ENCODE results near the gene MYOM3.
"Not testable (repeated sequence)": the region's sequence is repeated elsewhere in the genome, so short reads cannot be mapped to it uniquely, and the experiment has no call there.

Gene MYOM3

DNA sequence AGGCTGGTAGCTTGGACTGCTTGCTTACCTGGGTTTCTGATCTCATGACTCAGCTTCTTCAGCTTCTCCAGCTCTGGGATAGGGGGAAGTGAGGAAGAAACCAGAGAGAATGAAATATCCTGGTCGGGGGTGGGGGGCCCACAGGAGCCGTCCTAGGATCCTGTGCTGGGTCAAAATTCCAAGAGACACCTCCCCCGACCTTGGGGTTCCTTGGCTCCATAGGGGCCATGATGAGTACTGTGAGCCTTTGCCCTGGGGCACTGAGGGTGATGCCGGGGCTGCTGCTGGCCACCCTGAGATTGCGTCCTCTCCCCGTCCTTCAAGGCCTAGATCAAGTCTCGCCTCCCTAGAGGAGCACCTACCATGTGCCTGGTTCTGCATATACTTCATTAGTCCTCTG lies 40.0 kb downstream of the MYOM3 start:
- no peak for DNase-seq (ENCODE audit: low read depth in 2 of 2)

DNA sequence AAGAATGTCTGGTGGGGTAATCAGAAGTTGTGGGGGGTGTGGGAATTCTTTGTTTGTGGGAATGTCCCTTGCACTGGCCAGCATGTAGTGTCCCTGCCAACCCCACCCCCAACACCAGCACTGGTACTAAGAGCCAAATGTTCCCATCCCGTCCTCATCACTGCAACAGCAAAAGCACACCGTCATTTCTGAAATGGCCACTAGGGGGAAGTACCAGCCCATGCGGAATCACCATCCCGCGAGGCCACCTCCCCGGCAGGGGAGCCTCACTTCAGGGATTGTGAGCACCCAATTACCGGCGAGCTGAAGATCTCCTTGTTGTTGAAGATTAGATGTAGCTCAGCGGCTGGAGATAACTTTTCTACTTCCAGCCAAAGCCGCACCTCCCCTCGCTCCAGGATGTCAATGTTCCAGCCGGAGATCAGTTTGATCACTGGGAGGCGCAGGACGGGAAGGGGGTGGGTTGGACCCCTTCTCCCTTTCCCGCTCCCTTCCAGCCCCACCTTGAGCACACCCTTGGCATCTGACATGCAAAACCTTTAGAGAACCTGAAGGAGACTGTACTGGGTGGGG lies 41.0 kb downstream of the MYOM3 start:
- peak; percentile 42 to 47 for DNase-seq (ENCODE audit: low read depth in 2 of 2)

DNA sequence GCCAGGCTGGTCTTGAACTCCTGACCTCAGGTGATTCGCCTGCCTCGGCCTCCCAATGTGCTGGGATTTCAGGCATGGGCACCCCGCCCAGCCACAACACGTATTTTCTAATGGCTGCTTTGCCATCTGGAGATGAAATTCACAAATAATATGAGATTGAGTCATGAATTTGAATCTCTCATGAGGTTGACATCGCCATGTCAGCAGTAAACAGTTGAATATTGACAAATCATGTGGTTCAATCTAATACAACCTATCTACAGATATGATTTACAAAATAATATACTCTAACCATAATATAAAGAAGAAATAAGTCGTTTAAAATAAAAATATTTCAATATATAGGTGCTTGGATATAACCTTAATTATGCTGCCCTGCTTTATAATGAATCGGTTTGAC lies 42.1 kb downstream of the MYOM3 start:
- no peak for DNase-seq (ENCODE audit: low read depth in 2 of 2)

DNA sequence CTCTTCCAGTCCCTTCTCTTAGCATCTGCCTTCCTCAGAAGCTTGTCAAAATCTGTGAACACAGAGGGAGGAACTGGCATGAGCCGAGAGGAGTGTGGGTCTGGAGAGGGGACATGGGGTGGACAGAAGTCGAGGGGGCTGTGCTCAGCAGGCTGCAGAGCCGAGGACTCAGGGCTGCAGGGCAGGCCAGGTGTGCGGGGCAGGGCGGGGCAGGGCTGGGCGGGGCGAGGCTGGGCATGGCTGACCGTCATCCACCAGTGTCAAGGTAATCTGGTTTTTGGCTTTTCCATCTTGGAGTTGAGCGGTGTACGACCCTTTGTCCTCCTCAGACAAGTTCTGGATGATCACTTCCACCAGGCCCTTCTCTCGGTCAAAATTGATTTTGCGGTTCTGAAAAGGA lies 44.0 kb downstream of the MYOM3 start:
- DNase-seq (ENCODE audit: low read depth in 2 of 2): no peak

DNA sequence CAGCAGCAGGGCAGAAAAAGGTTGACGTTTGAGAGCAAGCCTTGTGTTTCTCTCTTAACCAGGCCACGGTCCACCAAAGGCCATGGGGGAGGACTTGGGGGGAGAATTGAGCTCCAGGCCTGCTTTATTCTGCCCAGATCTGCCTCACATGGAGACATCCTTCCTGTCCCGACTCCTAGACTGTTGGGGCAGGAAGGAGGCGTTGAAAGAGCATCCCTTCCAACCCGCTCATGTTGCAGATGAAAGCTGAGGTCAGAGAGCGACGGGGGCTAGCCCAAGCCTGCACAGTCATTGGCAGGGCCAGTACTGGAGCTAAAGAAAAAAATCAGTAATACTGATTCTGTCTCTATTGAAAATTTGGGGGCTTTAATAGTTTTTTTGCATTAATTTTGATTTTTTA lies 46.6 kb downstream of the MYOM3 start:
- DNase-seq (ENCODE audit: low read depth in 2 of 2): no peak

DNA sequence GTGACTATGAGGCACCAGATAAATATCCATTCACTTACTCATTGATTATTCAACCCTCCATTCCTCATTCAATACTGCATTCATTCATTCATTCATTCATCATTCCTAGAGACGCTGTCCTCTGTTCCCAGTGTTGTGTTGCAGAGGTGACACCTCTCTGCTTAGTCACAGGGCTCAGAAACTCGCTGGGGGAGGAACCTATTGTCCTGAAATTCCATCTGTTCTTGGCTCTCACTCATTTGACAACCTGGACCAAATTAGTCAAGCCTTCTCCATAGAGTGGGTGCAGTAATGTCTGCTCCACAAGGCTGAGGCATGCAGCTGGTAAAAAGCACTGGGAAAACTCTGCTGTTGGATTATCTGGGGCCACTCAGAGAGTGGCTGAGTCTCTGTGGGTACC lies 49.7 kb downstream of the MYOM3 start:
- no peak for DNase-seq (ENCODE audit: low read depth in 2 of 2)

DNA sequence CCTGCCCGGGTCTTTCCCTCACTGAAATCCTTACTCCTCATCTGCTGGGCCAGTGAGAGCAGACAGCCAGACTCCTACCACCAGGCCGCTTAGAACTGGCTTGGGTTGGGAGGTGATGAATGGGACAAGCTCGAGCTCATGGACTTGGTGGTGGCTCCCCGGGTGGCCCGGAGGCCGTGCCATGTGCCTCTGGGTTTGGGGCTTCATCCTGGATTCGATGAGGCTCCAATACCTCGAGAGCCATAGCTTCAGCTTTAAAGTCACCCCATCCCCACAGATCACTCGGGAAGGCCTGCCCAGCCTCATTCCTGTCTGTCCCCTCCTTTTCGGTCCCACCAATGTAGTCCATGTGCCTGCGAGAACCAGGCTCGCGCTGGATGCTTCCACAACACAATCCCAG lies 51.5 kb downstream of the MYOM3 start:
- DNase-seq (ENCODE audit: low read depth in 2 of 2): no peak

DNA sequence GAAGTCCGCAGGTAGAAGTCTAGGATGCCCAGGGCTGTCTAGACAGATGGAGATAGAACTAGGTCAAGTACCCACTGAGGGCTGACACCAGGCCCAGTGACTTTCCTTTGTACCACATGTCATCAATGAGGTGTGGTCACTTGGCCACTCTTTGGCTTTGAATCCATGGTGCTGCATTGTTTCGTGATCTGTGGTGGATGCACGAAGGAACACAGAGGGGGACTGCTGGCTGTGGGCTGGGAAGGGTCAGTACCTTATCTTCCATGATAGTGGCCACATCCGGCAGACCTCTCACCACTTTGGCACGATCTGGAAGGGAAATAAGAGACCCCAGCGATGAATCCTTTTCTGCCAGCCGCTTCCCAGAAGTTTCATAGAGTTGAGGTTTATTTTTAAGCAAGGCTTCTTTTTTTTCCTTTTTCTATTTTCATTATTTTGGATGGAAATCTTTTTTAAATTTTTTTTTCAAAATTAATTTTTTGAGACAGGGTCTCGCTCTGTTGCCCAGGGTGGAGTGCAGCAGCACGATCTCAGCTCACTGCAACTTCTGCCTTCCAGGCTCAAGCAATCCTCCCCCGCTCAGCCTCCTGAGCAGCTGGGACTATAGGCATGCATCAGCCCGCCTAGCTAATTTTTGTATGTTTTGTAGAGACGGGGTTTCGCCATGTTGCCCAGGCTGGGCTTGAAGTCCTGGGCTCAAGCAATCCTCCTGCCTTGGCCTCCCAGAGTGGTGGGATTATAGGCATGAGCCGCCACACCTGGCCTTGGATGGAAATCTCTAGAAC lies 53.1 kb downstream of the MYOM3 start:
- DNase-seq (ENCODE audit: low read depth in 2 of 2): no peak

DNA sequence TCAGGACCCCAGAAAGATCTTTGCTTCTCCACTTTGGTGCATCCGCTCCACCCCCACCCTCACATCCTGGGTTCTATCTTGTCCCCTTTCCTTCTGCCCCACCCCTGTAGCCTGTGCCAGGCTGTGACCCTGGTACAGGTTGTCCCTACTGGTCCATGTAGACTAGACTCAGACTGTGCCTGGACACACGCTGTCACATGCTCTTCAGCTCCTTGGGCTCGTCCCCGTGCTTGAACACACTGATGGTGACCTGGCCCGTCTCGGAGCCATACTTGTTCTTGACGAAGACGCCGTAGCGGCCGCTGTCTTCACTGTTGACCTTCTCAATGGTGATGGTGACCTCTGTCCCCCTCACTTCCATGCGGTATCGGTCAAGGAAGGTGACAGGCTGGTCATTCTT lies 54.8 kb downstream of the MYOM3 start:
- no peak for DNase-seq (ENCODE audit: low read depth in 2 of 2)

DNA sequence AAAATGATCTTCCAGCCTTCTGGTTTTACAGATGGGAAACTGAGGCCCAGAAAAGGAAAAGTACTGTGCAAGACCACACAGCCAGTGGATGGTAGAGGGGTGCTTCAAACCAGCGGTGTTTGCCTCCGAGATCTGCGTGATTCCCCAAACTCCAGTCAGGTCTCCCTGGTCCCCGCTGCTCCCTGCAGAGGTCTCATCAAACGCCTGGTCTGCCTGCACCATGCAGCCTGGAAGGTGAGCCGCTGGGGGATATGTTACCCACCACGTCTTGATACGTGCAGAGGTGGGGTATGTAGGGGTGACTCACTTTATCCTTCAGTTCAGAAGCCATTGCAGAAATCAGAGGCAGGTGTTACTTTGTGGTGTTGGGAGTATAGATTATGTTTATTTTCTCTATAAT lies 56.3 kb downstream of the MYOM3 start:
- no peak for DNase-seq (ENCODE audit: low read depth in 2 of 2)

DNA sequence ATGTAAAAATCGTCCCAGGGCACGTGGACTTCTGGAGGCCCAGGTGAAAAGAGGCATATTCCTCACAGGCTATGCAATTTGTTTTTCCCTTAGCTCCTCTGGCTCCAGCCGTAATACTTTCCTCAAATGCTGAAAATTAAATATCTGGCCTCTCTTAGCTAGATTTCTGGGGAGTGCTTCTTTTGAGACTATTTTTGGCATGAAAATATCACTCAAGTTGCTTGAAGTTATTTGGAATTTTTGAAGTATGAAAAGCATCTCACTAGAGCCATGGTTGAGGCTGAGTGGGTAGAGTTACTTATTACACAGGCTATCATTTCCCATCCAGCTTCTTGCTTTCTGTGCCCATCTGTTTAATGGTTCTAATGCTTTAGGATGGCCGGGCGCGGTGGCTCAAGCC lies 59.7 kb downstream of the MYOM3 start:
- DNase-seq (ENCODE audit: low read depth in 2 of 2): no peak

DNA sequence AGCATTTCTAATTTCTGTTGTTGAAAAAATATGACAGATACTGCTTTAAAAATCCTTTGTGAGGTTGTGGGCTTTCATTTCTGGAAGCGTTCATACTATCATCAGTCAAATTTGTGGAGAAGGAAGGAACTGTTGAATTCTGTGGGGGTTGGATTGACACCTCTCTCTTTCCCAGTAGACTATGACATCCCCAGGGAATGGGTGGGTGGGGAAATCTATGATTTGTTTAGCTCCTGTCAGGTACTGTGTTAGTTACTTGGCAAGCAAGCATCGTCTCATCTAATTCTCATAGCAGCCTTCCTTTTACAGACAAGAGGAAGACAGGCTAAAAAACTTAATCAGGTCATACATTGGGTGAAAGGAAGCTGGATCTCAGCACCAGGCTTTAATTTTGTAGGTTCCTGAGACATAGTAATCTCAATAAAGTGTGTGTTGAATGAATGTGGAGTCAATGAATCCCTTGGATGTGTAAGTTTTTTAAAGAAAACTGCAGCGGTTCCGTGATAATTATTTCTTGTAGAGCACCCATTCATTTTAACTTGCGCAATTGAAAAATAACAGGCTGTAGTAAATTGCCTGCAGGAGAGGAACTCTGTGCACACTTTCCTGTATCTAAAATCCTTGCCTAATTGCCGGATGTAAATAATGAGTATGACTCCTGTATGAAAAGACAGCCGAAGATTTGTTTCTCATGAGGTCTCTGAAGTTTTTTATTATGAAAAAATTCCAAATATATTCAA lies 60.6 kb downstream of the MYOM3 start:
- DNase-seq (ENCODE audit: low read depth in 2 of 2): no peak

DNA sequence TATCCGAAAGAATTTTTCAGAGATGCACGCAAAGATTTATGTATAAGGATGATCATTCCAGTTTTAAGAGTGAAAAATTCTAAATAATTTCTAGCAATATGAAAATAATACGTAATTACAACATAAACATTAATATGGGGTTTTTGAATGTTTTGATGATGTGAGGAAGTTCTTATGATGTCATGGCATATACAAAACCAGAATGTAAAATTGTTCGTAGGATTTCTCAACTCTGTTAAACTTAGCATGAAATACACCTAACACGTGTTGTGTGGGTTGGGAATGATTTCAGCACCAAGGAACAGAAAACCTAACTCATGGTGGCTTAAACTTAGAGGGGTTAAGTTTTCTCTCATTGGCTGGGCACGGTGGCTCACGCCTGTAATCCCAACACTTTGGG lies 62.2 kb downstream of the MYOM3 start:
- no peak for DNase-seq (ENCODE audit: low read depth in 2 of 2)

DNA sequence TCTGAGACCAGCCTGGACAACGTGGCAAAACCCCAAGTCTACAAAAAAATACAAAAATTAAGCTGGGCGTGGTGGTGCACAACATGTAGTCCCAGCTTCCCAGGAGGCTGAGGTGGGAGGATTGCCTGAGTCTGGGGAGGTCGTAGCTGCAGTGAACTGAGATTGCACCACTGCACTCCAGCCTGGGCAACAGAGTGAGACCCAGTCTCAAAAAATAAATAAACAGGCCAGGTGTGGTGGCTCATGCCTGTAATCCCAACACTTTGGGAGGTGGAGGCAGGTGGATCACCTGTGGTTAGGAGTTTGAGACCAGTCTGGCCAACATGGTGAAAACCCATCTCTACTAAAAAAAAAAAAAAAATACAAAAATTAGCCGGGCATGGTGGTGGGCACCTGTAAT lies 63.0 kb downstream of the MYOM3 start:
- DNase-seq (ENCODE audit: low read depth in 2 of 2): not testable (repeated sequence)

DNA sequence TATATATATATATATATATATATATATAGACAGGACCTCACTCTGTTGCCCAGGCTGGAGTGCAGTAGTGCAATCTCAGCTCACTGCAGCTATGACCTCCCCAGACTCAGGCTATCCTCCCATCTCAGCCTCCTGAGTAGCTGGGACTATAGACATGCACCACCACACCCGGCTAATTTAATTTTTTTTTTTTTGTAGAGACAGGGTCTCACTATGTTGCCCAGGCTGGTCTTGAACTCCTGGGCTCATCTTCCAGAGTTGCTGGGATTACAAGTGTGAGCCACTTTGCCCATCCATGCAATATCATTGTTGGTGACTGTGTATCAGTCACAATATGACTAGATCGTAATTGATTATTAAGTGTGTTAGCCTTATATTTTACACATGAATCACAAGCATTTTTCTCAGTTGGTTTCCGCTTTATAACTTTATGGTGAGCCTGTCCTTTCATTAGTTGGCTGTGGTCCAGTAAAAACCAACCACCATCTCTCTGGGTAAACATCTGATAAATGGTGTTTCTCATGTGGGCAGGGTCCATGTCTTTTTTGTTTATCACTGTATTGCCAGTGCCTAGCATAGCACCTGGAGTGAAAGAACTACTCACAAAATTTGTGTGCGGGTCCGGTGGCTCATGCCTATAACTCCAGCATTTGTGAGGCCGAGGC lies 63.6 kb downstream of the MYOM3 start:
- DNase-seq (ENCODE audit: low read depth in 2 of 2): no peak

DNA sequence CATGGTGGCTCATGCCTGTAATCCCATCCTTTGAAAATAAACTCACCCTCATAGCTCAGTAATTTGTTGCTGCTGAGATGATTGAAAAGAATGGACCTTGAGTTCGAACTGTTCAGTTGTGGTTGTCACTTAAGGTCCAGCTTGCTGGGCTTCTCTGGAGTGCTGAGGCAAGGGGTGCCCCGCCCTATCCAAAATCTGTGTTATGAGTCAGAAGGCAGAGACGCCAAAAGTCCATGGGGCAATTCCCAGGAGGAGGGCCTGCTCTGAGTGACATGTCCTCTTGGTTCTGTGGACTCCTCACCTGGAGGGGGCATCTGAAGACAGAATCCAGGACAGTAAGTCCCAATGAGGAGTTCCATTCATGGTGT lies 64.8 kb downstream of the MYOM3 start:
- no peak for DNase-seq (ENCODE audit: low read depth in 2 of 2)

DNA sequence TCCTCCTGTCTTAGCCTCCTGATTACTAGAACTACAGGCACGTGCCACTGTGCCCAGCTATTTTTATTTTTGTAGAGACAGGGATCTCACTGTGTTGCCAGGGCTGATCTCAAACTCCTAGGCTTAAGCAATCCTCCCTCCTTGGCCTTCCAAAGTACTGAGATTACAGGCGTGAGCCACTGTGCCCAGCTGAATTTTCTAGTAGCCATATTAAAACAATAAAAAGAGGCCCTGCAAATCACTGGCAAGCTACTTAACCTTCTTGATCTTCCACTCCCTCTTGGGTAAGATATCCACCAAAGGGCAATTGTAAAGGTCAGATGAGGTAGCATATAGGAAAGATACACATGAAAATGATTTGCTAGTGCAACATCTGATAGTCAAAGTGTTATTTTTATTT lies 66.2 kb downstream of the MYOM3 start:
- no peak for DNase-seq (ENCODE audit: low read depth in 2 of 2)

DNA sequence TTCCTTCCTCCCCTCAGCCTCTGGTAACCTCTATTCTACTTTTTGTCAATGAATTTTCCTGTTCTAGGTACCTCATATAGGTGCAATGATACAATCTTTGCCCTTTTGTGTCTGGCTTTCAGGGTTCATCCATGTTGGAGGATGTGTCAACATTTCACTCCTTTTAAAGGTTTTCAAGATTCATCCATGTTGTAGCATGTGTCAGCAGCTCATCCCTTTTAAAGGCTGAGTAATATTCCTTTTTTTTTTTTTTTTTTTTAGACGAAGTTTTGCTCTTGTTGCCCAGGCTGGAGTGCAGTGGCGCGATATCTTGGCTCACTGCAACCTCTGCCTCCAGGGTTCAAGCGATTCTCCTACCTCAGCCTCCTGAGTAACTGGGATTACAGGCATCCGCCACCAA lies 67.3 kb downstream of the MYOM3 start:
- DNase-seq (ENCODE audit: low read depth in 2 of 2): not testable (repeated sequence)

DNA sequence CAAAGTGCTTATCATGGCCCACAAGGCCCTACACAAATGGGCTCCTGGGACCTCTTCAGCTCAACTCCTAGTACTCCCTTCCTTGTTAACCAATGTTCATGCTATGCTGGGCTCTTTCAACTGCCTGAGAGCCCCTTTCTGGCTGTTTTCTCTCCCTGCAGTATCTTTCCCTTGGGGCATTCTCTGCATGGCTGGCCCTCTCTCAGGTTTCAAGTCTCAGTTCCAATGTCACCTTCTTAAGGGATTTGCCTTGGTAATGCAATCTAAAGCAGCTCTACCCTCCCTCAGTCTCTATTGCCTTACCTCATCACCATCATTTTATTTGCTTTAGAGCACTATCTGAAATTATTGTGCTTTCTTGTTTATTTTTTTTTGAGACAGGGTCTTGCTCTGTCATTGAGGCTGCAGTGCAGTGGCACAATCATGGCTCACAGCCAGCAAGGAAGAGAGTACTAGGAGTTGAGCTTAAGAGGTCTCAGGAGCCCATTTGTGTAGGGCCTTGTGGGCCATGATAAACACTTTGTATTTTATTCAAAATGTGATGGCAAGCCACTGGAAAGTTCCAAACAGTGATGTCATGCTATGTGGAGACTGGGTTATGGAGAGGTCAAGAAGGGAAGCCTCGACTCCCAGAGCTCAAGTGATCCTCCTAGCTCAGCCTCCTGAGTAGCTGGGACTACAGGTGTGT lies 68.4 kb downstream of the MYOM3 start:
- DNase-seq (ENCODE audit: low read depth in 2 of 2): no peak

DNA sequence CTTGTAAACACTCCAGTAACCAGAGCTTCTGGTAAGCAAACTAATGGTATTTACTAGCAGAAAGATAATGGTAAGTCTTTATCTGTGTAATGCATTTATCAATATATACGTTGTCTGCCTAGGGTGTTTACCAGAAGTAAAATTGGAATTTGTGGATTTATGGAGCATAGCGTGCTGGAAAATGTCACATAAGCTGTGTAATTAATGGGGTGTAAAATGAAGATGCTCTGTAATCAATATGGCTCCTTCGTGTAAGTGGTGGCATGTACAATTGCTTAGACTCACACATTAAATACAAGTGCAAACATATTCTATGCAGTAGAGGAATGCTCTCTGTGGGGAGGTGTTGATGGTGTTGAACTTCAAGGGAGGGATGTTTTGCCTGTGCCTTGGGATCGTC lies 69.6 kb downstream of the MYOM3 start:
- DNase-seq (ENCODE audit: low read depth in 2 of 2): no peak

DNA sequence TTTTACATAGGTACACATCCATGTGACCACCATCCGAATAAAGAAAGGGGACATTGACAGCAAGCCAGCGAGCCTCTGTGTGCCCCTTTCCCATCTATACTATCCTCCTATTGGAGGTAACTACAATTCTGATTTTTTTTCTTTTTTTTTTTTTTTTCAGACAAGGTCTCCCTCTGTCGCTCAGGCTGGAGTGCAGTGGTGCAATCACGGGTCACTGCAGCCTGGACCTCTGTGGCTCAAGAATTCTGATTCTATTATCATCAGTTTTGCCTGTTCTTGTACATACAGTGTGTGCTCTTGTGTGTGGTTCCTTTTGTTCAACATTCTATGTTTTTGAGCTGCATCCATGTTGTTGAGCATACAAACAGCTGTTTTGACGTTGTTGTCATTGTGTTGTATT lies 75.8 kb downstream of the MYOM3 start:
- DNase-seq (ENCODE audit: low read depth in 2 of 2): no peak

DNA sequence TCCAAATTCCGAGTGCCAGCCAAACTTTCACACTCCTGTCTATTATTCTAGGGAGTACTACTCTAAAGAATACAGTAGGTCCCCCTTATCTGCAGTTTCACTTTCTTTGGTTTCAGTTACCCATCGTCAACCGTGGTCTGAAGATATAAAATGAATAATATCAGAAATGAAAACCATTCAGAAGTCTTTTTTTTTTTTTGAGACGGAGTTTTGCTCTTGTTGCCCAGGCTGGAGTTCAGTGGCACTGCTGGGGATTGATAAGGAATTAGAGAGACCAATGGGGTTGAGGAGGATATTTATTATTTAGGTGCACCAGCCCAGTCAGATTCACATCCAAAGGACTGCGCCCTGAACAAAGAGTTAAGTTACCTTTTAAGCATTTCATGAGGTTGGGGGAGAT lies 79.0 kb downstream of the MYOM3 start:
- no peak for DNase-seq (ENCODE audit: low read depth in 2 of 2)
